GM18508 (cell line): ENCODE results near the gene CAMTA1.

Experiments
- ATAC-seq: cut with Tn5 transposase; IDR thresholded peaks from one replicate; pipeline ENCODE4 v1.9.1; 2021; ENCODE audit warnings: moderate number of reproducible peaks; ENCODE audit not compliant: insufficient read depth, unreplicated experiment

Gene CAMTA1

GRCh38 chr1:7460807-7461206 lies 675.6 kb downstream of the CAMTA1 start:
- no peak for ATAC-seq

- ATAC-seq, result no peak
Measured at GRCh38 chr1:7462617-7463016, 677.4 kb downstream of the CAMTA1 start.

- ATAC-seq, result no peak
Measured at GRCh38 chr1:7463526-7463925, 678.3 kb downstream of the CAMTA1 start.

- ATAC-seq, result no peak
Measured at GRCh38 chr1:7464736-7465135, 679.5 kb downstream of the CAMTA1 start.

GRCh38 chr1:7467476-7468175 lies 682.4 kb downstream of the CAMTA1 start:
- no peak for ATAC-seq

- no peak for ATAC-seq
Measured at GRCh38 chr1:7468248-7468647, 683.0 kb downstream of the CAMTA1 start.

- ATAC-seq, result no peak
Measured at GRCh38 chr1:7469255-7469938, 684.1 kb downstream of the CAMTA1 start.

- no peak for ATAC-seq
Measured at GRCh38 chr1:7470904-7471638, 685.8 kb downstream of the CAMTA1 start.

GRCh38 chr1:7471836-7472235 lies 686.6 kb downstream of the CAMTA1 start:
- no peak for ATAC-seq

- ATAC-seq, result no peak
Measured at GRCh38 chr1:7473223-7474142, 688.2 kb downstream of the CAMTA1 start.

- no peak for ATAC-seq
Measured at GRCh38 chr1:7474143-7474490, 688.9 kb downstream of the CAMTA1 start.

GRCh38 chr1:7474786-7475502 lies 689.7 kb downstream of the CAMTA1 start:
- no peak for ATAC-seq

- no peak for ATAC-seq
Measured at GRCh38 chr1:7475691-7476090, 690.4 kb downstream of the CAMTA1 start.

GRCh38 chr1:7476402-7476801 lies 691.1 kb downstream of the CAMTA1 start:
- no peak for ATAC-seq

GRCh38 chr1:7476861-7477547 lies 691.8 kb downstream of the CAMTA1 start:
- no peak for ATAC-seq

- ATAC-seq, result no peak
Measured at GRCh38 chr1:7477593-7477992, 692.3 kb downstream of the CAMTA1 start.

- ATAC-seq, result no peak
Measured at GRCh38 chr1:7478142-7478790, 693.0 kb downstream of the CAMTA1 start.

- ATAC-seq, result no peak
Measured at GRCh38 chr1:7478809-7479499, 693.7 kb downstream of the CAMTA1 start.
